Erythroblast (primary cell): ENCODE measurements around the gene CEL.

Experiments
- GATA1 ChIP-seq: IDR thresholded peaks from 2 replicates; pipeline ENCODE4 v1.6.1; 2011; ENCODE audit warnings: low read depth, mild to moderate bottlenecking, control low read depth, low read length, moderate library complexity
- POLR2A ChIP-seq: IDR thresholded peaks from 2 replicates; pipeline ENCODE4 v1.6.1; 2011; ENCODE audit warnings: mild to moderate bottlenecking, low read length

GRCh38 chr9:133087429-133088145 is 25.8 kb downstream of the CEL start:
- TF ChIP-seq POLR2A (no peak), GATA1 (no peak)
